GM10248 (cell line): ENCODE measurements around the gene LDLRAD4.

Experiments
- CTCF ChIA-PET: fragments of 300-600 bp; sonication (Branson Sonifier 250); formaldehyde crosslinking; extraction: SDS; loops from one replicate; lab custom pipeline; 2021; ENCODE audit warnings: antibody characterized with exemption; lab: Yijun Ruan, JAX
- POLR2A ChIA-PET: fragments of 350-650 bp; sonication (Branson Sonifier 250); formaldehyde crosslinking; extraction: SDS; loops from one replicate; lab custom pipeline; 2020; ENCODE audit warnings: antibody characterized with exemption; lab: Yijun Ruan, JAX
- DNase-seq: peaks from one replicate; pipeline ENCODE4 v3.0.0; 2012; ENCODE audit errors: extremely low spot score
- TF ChIP-seq, protein P1 (sequence below): IDR thresholded peaks from 2 replicates; pipeline ENCODE4 v1.5.1; 2012; ENCODE audit warnings: mild to moderate bottlenecking, low read depth; ENCODE audit errors: extremely low read depth, missing control alignments, control extremely low read depth

LDLRAD4 gene

DNA sequence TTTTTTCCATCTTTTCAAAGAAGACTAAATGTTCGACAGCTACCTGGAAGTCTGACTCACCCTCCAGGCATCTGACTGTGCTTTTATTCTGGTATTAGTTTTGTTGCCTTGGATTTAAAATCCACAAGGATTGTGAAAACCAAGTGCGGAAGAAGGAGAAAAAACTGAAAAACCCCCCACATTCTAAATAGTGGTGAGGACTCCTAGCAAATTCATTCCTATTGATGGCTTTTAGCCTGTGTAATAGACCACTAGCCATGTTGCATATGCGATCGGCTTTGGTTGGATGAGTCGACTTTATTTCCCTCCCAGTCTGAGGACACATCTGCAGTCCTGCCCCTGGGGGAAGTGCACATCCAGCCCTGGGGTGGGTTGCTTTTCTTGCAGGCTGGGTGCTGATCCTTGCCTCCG, 16.9 kb downstream of the LDLRAD4 start:
- DNase-seq = no peak
- TF ChIP-seq, protein P1, sequence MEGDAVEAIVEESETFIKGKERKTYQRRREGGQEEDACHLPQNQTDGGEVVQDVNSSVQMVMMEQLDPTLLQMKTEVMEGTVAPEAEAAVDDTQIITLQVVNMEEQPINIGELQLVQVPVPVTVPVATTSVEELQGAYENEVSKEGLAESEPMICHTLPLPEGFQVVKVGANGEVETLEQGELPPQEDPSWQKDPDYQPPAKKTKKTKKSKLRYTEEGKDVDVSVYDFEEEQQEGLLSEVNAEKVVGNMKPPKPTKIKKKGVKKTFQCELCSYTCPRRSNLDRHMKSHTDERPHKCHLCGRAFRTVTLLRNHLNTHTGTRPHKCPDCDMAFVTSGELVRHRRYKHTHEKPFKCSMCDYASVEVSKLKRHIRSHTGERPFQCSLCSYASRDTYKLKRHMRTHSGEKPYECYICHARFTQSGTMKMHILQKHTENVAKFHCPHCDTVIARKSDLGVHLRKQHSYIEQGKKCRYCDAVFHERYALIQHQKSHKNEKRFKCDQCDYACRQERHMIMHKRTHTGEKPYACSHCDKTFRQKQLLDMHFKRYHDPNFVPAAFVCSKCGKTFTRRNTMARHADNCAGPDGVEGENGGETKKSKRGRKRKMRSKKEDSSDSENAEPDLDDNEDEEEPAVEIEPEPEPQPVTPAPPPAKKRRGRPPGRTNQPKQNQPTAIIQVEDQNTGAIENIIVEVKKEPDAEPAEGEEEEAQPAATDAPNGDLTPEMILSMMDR = no peak
- POLR2A ChIA-PET = interaction anchor here (0.7 kb wide), 1 partner anchor 596 kb away, joined by 4 read pairs; no protein-coding TSS in a partner anchor
- CTCF ChIA-PET = no interaction called here

DNA sequence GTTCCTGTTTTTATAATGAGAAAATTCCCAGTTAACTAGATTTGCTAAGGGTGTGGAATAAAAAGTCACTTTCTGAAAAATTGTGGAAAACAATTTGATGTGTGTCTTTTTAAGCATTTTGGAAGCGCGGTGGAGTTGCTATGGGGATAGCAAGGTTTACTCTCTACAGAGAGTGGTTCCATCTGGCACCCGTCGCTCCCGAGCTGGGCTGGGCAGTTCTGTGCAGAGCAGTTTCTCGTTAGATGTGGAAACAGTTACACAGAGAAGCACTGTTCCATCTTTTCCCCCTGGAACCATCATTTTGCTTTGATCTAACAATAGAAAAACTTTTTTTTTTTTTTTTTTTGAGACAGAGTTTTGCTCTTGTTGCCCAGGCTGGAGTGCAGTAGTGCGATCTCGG, 17.4 kb downstream of the LDLRAD4 start:
- CTCF ChIA-PET = no interaction called here
- no peak for DNase-seq
- TF ChIP-seq, protein P1 = no peak
- POLR2A ChIA-PET = no interaction called here

DNA sequence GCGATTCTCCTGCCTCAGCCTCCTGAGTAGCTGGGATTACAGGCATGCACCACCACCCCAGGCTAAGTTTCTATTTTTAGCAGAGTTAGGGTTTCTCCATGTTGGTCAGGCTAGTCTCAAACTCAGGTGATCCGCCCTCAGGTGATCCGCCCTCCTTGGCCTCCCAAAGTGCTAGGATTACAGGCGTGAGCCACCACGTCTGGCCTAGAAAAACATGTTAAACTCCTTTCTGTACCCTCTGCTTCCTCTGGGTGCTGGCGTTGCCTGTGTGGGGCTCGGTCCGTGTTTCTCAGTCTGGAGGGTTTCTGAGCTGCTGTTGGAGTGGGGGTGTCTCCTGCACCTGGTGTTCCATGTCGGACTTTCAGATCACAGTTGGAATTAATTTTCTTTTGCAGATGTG, 17.9 kb downstream of the LDLRAD4 start:
- no peak for DNase-seq
- POLR2A ChIA-PET = no interaction called here
- TF ChIP-seq, protein P1 = no peak
- CTCF ChIA-PET = no interaction called here

DNA sequence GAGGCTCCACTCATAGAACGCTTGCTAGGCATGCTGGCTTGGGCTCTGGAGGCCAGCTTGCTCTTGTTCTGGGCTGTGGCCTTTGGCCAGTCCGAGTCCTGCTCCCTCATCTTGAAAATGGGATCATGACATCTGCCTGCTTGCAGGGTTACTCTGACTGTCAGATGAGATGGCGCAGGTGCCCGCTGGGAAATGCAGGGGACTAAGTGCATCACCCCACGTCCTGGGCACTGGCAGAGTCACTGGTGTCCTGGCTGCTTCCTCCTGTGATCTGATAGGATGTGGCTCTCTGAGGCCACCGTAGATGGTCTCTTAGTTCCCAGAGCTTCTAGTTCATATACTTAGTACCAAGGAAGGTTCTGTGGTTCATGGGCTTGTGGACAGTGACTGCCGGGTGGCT, 18.5 kb downstream of the LDLRAD4 start:
- TF ChIP-seq, protein P1 = no peak
- ChIA-PET CTCF (no interaction called here), POLR2A (no interaction called here)
- no peak for DNase-seq

DNA sequence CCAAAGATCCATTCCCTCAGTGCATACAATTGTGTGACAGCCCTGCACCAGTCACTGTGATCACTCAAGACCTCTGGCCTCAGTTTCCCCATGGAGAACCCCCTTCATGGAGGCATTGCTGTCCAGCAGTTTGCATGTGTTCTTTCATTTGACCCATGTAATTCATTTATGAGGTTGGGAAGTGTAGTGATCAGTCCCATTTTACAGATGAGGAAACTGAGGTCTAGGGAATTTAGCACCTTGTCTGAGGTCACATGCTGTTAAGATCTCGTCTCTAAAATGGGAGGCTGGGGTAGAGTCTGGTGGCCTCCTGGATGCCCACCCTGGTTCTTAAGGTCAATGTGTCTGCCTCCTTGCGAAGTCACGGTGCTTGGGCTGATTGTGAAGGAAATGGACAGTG, 19.1 kb downstream of the LDLRAD4 start:
- CTCF ChIA-PET = no interaction called here
- no peak for DNase-seq
- TF ChIP-seq, protein P1 = no peak
- POLR2A ChIA-PET = no interaction called here

DNA sequence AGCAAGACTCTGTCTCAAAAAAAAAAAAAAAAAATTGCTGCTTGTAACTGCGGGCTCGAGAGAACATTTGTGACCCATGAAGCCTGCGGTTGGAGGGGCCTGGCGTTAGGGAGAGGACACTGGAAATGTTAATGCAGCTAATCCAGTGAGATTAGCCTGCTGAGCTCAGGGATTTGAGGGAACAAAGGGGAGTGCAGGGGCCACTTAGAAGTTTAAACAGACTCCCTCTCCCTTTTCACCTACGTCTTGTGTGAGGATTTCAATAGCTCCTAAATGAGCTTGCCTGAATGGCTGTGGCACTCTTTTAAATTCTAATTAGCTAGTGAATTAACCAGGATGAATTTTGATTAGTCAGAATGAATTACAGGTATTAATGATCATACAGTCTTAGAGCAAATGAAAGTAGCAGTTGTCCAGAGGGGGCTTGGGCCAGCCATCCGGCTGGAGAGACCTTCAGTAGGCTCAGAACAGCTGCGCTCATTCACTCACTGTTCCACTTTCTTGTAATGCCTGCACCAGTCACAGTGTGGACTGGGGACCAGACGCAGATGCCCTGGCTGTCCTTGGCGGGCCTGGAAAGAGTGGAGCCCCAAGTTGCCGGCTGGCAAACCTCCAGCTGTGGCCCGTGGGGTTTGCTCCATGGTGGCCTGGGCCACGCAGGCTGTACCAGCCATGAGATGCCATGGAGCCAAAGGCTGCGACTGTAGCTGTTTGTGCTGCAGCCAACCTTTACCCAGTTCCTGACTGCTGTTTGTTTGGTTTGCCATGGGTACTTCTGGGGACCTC, 20.8 kb downstream of the LDLRAD4 start:
- no peak for DNase-seq
- TF ChIP-seq, protein P1 = no peak
- POLR2A ChIA-PET = no interaction called here
- CTCF ChIA-PET = interaction anchor here (1.1 kb wide), 2 partner anchors 14 to 23 kb away, joined by 3 to 4 read pairs; no protein-coding TSS in a partner anchor
